PC-9 (cell line): ENCODE measurements around the gene ME1. TPM values are rescaled to one million over a fixed set of nuclear protein-coding genes. Genes with fewer than 3 reads are reported as not detected.

Experiments used
- BruUV-seq: library from RNA; stranded (reverse); fragments of 400-500 nt; replicated peaks from 2 replicates; lab custom pipeline; 2021; lab: Mats Ljungman, UMichigan
- CTCF ChIA-PET: fragments of 300-600 bp; sonication (Branson Sonifier 250); formaldehyde crosslinking; loops from one replicate; lab custom pipeline; 2022; ENCODE audit warnings: antibody characterized with exemption; lab: Charles Lee
- POLR2A ChIA-PET: fragments of 300-600 bp; sonication (Branson Sonifier 250); formaldehyde crosslinking; loops from one replicate; lab custom pipeline; 2022; ENCODE audit warnings: antibody characterized with exemption; ENCODE audit not compliant: unreplicated experiment; lab: Charles Lee
- DNase-seq, 2 experiments: peaks; one replicate each; pipeline versions ENCODE4 v3.0.0 to v3.0.0-alpha.2; 2015 to 2022; ENCODE audit warnings: mixed read lengths in 1 of 2
- H2AFZ ChIP-seq: fragments of 200-600 bp; sonication (generic); 2 replicates; pipeline ENCODE4 v1.8.1; 2017; ENCODE audit warnings: antibody characterized with exemption
- H3F3A ChIP-seq: fragments of 200-600 bp; sonication (generic); 2 replicates; pipeline ENCODE4 v1.8.1; 2017; ENCODE audit warnings: antibody characterized with exemption, mild to moderate bottlenecking, low read depth; ENCODE audit not compliant: insufficient read depth
- H3K27ac ChIP-seq: fragments of 200-600 bp; sonication (generic); 2 replicates; pipeline ENCODE4 v1.6.1; 2016; ENCODE audit warnings: mixed run types
- H3K27me3 ChIP-seq: fragments of 200-600 bp; sonication (generic); 2 replicates; pipeline ENCODE4 v1.6.1; 2016; ENCODE audit warnings: low read depth, mixed run types; ENCODE audit not compliant: insufficient read depth
- H3K36me3 ChIP-seq: fragments of 200-600 bp; sonication (generic); 2 replicates; pipeline ENCODE4 v1.6.1; 2016; ENCODE audit warnings: low read depth, mixed run types
- H3K4me1 ChIP-seq: fragments of 200-600 bp; sonication (generic); replicated peaks from 2 replicates; pipeline ENCODE4 v1.6.1; 2016; ENCODE audit warnings: mixed run types; ENCODE audit not compliant: insufficient read depth
- H3K4me2 ChIP-seq: fragments of 200-600 bp; sonication (generic); 2 replicates; pipeline ENCODE4 v1.6.1; 2017; ENCODE audit warnings: mixed run types
- H3K4me3 ChIP-seq: fragments of 200-600 bp; sonication (generic); 2 replicates; pipeline ENCODE4 v1.6.1; 2016; ENCODE audit warnings: mixed run types
- H3K79me2 ChIP-seq: fragments of 200-600 bp; sonication (generic); 2 replicates; pipeline ENCODE4 v1.6.1; 2017; ENCODE audit warnings: low read depth, mixed run types
- H3K9me2 ChIP-seq: fragments of 200-600 bp; sonication (generic); 2 replicates; pipeline ENCODE4 v1.8.1; 2017; ENCODE audit warnings: mild to moderate bottlenecking; ENCODE audit not compliant: insufficient read depth
- H3K9me3 ChIP-seq: fragments of 200-600 bp; sonication (generic); 2 replicates; pipeline ENCODE4 v1.8.1; 2016; ENCODE audit warnings: low read depth; ENCODE audit not compliant: insufficient read depth
- H4K20me1 ChIP-seq: fragments of 200-600 bp; sonication (generic); 2 replicates; pipeline ENCODE4 v1.8.1; 2017; ENCODE audit not compliant: insufficient read depth
- CTCF ChIP-seq: fragments of 200-600 bp; sonication (generic); conservative IDR thresholded peaks from 2 replicates; pipeline ENCODE4 v1.6.1; 2017; ENCODE audit warnings: mixed run types, antibody characterized with exemption, mild to moderate bottlenecking, moderate library complexity
- EZH2 ChIP-seq: fragments of 200-600 bp; sonication (generic); IDR thresholded peaks from 2 replicates; pipeline ENCODE4 v1.8.0; 2017; ENCODE audit warnings: antibody characterized with exemption, low read depth
- intact Hi-C: fragments of 100-400 bp; cut with micrococcal nuclease; formaldehyde crosslinking; loops from one replicate; pipeline ENCODE4 v1.10.0; 2022; ENCODE audit not compliant: unreplicated experiment
- total RNA-seq: library from RNA; stranded (reverse); gene quantifications from 2 replicates; pipeline ENCODE4 v1.2.3, GENCODE V29; 2021

Gene ME1
- total RNA-seq, 1 experiment from 2014 or later, result 111 TPM

GRCh38 chr6:83183082-83183828 is 247.6 kb downstream of the ME1 start:
- Histone ChIP-seq H4K20me1 (no peaks in the 10 kb centered on the region), H3K4me3 (no peak overlapping the region), H3K27ac (no peak overlapping the region), H3K9me2 (no peaks in the 10 kb centered on the region), H3K27me3 (no peaks in the 10 kb centered on the region), H2AFZ (no peak overlapping the region), H3K4me2 (no peak overlapping the region), H3F3A (no peaks in the 10 kb centered on the region), H3K36me3 (no peaks in the 10 kb centered on the region), H3K79me2 (no peaks in the 10 kb centered on the region), H3K4me1 (no peaks in the 10 kb centered on the region), H3K9me3 (no peaks in the 10 kb centered on the region)
- no TSS peak for BruUV-seq
- ChIA-PET CTCF (no interaction called here), POLR2A (no interaction called here)
- TF ChIP-seq EZH2 (no peak), CTCF (no peak)
- no peak for DNase-seq
- intact Hi-C loops, result no loop called here

- Histone ChIP-seq H3K27ac (no peak overlapping the region), H3F3A (no peaks in the 10 kb centered on the region), H3K27me3 (no peaks in the 10 kb centered on the region), H3K9me3 (no peaks in the 10 kb centered on the region), H3K4me1 (no peaks in the 10 kb centered on the region), H3K4me2 (no peak overlapping the region), H3K4me3 (no peak overlapping the region), H4K20me1 (no peaks in the 10 kb centered on the region), H2AFZ (no peak overlapping the region), H3K79me2 (no peaks in the 10 kb centered on the region), H3K36me3 (no peaks in the 10 kb centered on the region), H3K9me2 (no peaks in the 10 kb centered on the region)
- DNase-seq, result no peak
- CTCF ChIA-PET, result no interaction called here
- intact Hi-C loops, result no loop called here
- POLR2A ChIA-PET, result no interaction called here
- BruUV-seq, result no TSS peak
- TF ChIP-seq CTCF (no peak), EZH2 (no peak)
Observed at GRCh38 chr6:83182114-83182513, 248.7 kb downstream of the ME1 start.

- H3K27ac ChIP-seq, result no peak overlapping the region
- DNase-seq, result no peak
- H2AFZ ChIP-seq, result no peak overlapping the region
- H3K4me3 ChIP-seq, result no peak overlapping the region
- H4K20me1 ChIP-seq, result no peaks in the 10 kb centered on the region
- H3K79me2 ChIP-seq, result no peaks in the 10 kb centered on the region
- TF ChIP-seq CTCF, result no peak
- TF ChIP-seq EZH2, result no peak
- intact Hi-C loops, result no loop called here
- H3K4me1 ChIP-seq, result no peaks in the 10 kb centered on the region
- no TSS peak for BruUV-seq
- ChIA-PET CTCF (no interaction called here), POLR2A (no interaction called here)
- H3F3A ChIP-seq, result no peaks in the 10 kb centered on the region
- H3K9me3 ChIP-seq, result no peaks in the 10 kb centered on the region
- no peaks in the 10 kb centered on the region for H3K9me2 ChIP-seq
- no peak overlapping the region for H3K4me2 ChIP-seq
- H3K27me3 ChIP-seq, result no peaks in the 10 kb centered on the region
- H3K36me3 ChIP-seq, result no peaks in the 10 kb centered on the region
Observed at GRCh38 chr6:83180426-83180950, 250.4 kb downstream of the ME1 start.
